Prostate gland (tissue), 2 donors: Measurements from ENCODE around the gene ERBIN. TPM values are rescaled to one million over a fixed set of nuclear protein-coding genes. Genes with fewer than 3 reads are reported as not detected.

ENCODE experiments used
- DNase-seq: peaks from one replicate; pipeline ENCODE4 v3.0.0-alpha.2; 2019; ENCODE audit warnings: low spot score
- H3K27ac ChIP-seq, 2 donors: fragments of 200-600 bp; sonication (generic); 2 replicates each; pipeline ENCODE4 v1.5.1; 2017 to 2019
- H3K27me3 ChIP-seq: fragments of 200-600 bp; sonication (generic); replicated peaks from 2 replicates; pipeline ENCODE4 v1.5.1; 2019; ENCODE audit not compliant: insufficient read depth
- H3K36me3 ChIP-seq, 2 donors: fragments of 200-600 bp; sonication (generic); 1 replicate in 1 of 2; 2 replicates in 1 of 2; pipeline versions ENCODE4 v1.5.1 to v1.8.1; 2017 to 2019
- H3K4me1 ChIP-seq: fragments of 200-600 bp; sonication (generic); replicated peaks from 2 replicates; pipeline ENCODE4 v1.5.1; 2019
- H3K4me3 ChIP-seq, 2 donors: fragments of 200-600 bp; sonication (generic); 2 replicates each; pipeline ENCODE4 v1.5.1; 2017 to 2019
- H3K9me3 ChIP-seq: fragments of 200-600 bp; sonication (generic); 2 replicates; pipeline ENCODE4 v1.5.1; 2017
- POLR2A ChIP-seq: fragments of 450-650 bp; IDR thresholded peaks from one replicate; pipeline ENCODE4 v1.6.1; 2016; ENCODE audit warnings: antibody characterized with exemption, mild to moderate bottlenecking
- POLR2AphosphoS5 ChIP-seq: sonication (generic); formaldehyde crosslinking; IDR thresholded peaks from one replicate; pipeline ENCODE4 v1.6.1; 2017; ENCODE audit warnings: antibody characterized with exemption
- WGBS: methylation state at CpG from one replicate; pipeline ENCODE4 v1.1.5; 2018; 5-methylcytosine and 5-hydroxymethylcytosine counted together
- intact Hi-C: fragments of 100-400 bp; cut with DNase I; formaldehyde crosslinking; loops from one replicate; pipeline ENCODE4 v1.14.2; 2022
- small RNA-seq, 2 donors: library from RNA; depleted of rRNA; stranded (forward); fragments of <200 nt; gene quantifications; one replicate each; pipeline ENCODE3, GENCODE V24; 2016
- total RNA-seq, 2 donors: library from RNA; depleted of rRNA; stranded (reverse); fragments of >200 nt; gene quantifications; one replicate each; pipeline ENCODE4 v1.1.0, GENCODE V29; 2016
- TF ChIP-seq, protein P1 (sequence below), 4 experiments: fragments of 200-600 bp in 2 of 4; fragments of 450-650 bp in 2 of 4; sonication (generic) in 2 of 4; IDR thresholded peaks; 1 replicate in 3 of 4; 2 replicates in 1 of 4; pipeline ENCODE4 v1.5.1; 2016 to 2019; ENCODE audit warnings: antibody characterized with exemption in 4 of 4, mild to moderate bottlenecking in 2 of 4, moderate library complexity in 2 of 4

Gene ERBIN
- total RNA-seq, 2 donors from 2014 or later: 68.8 to 73.6 TPM

DNA sequence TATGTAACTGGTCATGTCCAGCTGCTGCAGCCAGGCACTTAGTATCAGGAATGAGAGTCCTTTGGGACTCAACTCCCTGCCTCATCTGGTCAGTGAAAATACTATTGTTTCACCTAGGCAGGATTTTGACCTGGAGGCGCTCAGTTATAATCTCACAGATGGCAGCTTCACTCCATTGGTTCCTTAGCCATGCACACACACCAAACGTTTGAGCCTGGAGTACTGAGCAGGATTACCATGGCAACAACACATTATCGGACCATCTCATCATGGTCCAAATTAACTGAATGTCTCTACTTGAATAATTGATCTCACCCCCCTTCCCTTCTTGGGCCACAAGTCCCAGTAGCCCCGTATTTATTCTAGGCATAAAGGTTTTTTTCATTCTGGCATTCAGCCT lies 202.8 kb downstream of the ERBIN start:
- Histone ChIP-seq H3K27ac (no peak overlapping the region), H3K36me3 (no peaks in the 10 kb centered on the region), H3K4me3 (no peak overlapping the region), H3K9me3 (no peaks in the 10 kb centered on the region), H3K27me3 (no peaks in the 10 kb centered on the region), H3K4me1 (peaks cover 5% of the 10 kb centered on the region)
- TF ChIP-seq, protein P1, sequence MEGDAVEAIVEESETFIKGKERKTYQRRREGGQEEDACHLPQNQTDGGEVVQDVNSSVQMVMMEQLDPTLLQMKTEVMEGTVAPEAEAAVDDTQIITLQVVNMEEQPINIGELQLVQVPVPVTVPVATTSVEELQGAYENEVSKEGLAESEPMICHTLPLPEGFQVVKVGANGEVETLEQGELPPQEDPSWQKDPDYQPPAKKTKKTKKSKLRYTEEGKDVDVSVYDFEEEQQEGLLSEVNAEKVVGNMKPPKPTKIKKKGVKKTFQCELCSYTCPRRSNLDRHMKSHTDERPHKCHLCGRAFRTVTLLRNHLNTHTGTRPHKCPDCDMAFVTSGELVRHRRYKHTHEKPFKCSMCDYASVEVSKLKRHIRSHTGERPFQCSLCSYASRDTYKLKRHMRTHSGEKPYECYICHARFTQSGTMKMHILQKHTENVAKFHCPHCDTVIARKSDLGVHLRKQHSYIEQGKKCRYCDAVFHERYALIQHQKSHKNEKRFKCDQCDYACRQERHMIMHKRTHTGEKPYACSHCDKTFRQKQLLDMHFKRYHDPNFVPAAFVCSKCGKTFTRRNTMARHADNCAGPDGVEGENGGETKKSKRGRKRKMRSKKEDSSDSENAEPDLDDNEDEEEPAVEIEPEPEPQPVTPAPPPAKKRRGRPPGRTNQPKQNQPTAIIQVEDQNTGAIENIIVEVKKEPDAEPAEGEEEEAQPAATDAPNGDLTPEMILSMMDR (IDR thresholded peaks at IDR 0.05): no peak
- no peak for TF ChIP-seq POLR2A
- TF ChIP-seq POLR2AphosphoS5: no peak
- no peak for DNase-seq
- 65% methylated on average over 4 of the region's 4 CpGs for WGBS
- intact Hi-C loops: no loop called here

DNA sequence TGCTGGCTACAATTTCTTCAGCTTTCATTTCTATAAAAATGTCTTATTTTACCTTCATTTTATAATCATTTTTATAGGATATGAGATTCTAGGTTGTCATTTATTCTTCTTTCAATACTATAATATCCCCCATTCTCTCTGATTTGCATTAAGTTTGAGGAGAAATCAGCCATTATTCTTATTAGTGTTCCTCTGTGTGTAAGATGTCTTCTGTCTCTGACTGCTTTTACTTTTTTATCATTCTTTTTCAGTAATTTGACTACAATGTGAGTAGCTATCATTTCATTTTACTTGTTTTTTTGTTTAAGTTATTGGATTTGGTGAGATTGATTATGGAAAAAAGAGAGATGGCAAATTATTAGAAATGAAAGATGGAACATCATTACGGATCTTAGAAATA lies 204.1 kb downstream of the ERBIN start:
- H3K4me1 ChIP-seq: peaks cover 9% of the 10 kb centered on the region
- TF ChIP-seq, protein P1 (IDR thresholded peaks at IDR 0.05): no peak
- TF ChIP-seq POLR2AphosphoS5 (no peak), POLR2A (no peak)
- no peak overlapping the region for H3K4me3 ChIP-seq
- H3K36me3 ChIP-seq: no peaks in the 10 kb centered on the region
- H3K27ac ChIP-seq: no peak overlapping the region
- H3K27me3 ChIP-seq: no peaks in the 10 kb centered on the region
- no peak for DNase-seq
- 95% methylated on average over 1 of the region's 1 CpG for WGBS
- H3K9me3 ChIP-seq: no peaks in the 10 kb centered on the region
- intact Hi-C loops: no loop called here

Small RNAs within 50 kb of the gene (small RNA-seq; reads per million reads assigned to genes)
- gene RF00598: 0 reads per million in 2 donors

Other genes with a start within 250 kb of the ERBIN start
- gene SGTB, start 204.5 kb upstream of the ERBIN start, total RNA-seq: 1 to 10 TPM; 4.9 to 6.1 TPM
- gene NLN, start 204.4 kb upstream of the ERBIN start, total RNA-seq: 10 to 100 TPM; 10.0 to 10.8 TPM
- 10 to 100 TPM; 65.2 to 67.5 TPM for gene SREK1, start 217.7 kb downstream of the ERBIN start, total RNA-seq